IgD-negative memory B cell (primary cell): ENCODE data around the gene RERE. TPM values are rescaled to one million over a fixed set of nuclear protein-coding genes. Genes with fewer than 3 reads are reported as not detected.

Experiments used
- H3K27ac Mint-ChIP-seq, 3 donors: one replicate each; pipeline ENCODE4 v1.8.0; 2020 to 2022; ENCODE audit warnings: mild to moderate bottlenecking in 3 of 3, mixed read lengths in 3 of 3, moderate library complexity in 1 of 3
- H3K27me3 Mint-ChIP-seq: one replicate; pipeline ENCODE4 v1.8.0; 2021; ENCODE audit warnings: mixed read lengths
- H3K36me3 Mint-ChIP-seq: one replicate; pipeline ENCODE4 v1.8.0; 2020; ENCODE audit warnings: mild to moderate bottlenecking, mixed read lengths
- H3K4me1 Mint-ChIP-seq, 3 donors: one replicate each; pipeline ENCODE4 v1.8.0; 2020 to 2022; ENCODE audit warnings: mixed read lengths in 3 of 3, mild to moderate bottlenecking in 1 of 3
- H3K4me3 Mint-ChIP-seq, 4 donors: one replicate each; pipeline ENCODE4 v1.8.0; 2020 to 2022; ENCODE audit warnings: mild to moderate bottlenecking in 4 of 4, mixed read lengths in 4 of 4, moderate library complexity in 3 of 4
- H3K9me3 Mint-ChIP-seq, 3 donors: one replicate each; pipeline ENCODE4 v1.8.0; 2020 to 2021; ENCODE audit warnings: mixed read lengths in 3 of 3, mild to moderate bottlenecking in 1 of 3
- polyA plus RNA-seq: library from polyadenylated mRNA; unstranded; fragments of 300-500 nt; fragmentation: Illumina TruSeq; gene quantifications from one replicate; pipeline ENCODE4 v1.2.3, GENCODE V29; 2021

The RERE gene
- polyA plus RNA-seq, 1 donor from 2014 or later, result 24.9 TPM

- peaks cover 17% of the 10 kb centered on the region for H3K36me3 Mint-ChIP-seq
- no peaks in the 10 kb centered on the region for H3K27me3 Mint-ChIP-seq
- H3K27ac Mint-ChIP-seq, result peak overlapping the region; percentile 37 to 95 (median 74)
- H3K9me3 Mint-ChIP-seq, result no peaks in the 10 kb centered on the region
- H3K4me1 Mint-ChIP-seq, result peaks cover 36 to 48% (median 39%) of the 10 kb centered on the region in 3 donors
- peak overlapping the region; percentile 44 to 91 (median 74) for H3K4me3 Mint-ChIP-seq
These were observed 320.1 kb downstream of the RERE start for GRCh38 chr1:8497210-8497819.

GRCh38 chr1:8496473-8496872 lies 321.0 kb downstream of the RERE start:
- peak overlapping the region; percentile 44 to 91 (median 74) for H3K4me3 Mint-ChIP-seq
- H3K4me1 Mint-ChIP-seq, result peaks cover 42 to 53% (median 43%) of the 10 kb centered on the region in 3 donors

GRCh38 chr1:8495928-8496401 lies 321.5 kb downstream of the RERE start:
- Mint-ChIP-seq H3K4me1 (peaks cover 42 to 53% (median 43%) of the 10 kb centered on the region in 3 donors), H3K36me3 (peaks cover 17% of the 10 kb centered on the region), H3K27me3 (no peaks in the 10 kb centered on the region), H3K4me3 (peak overlapping the region in 3 of 4 donors; percentile 44 to 91 (median 87)), H3K27ac (peak overlapping the region; percentile 37 to 95 (median 74)), H3K9me3 (no peaks in the 10 kb centered on the region)

More at GRCh38 chr1:8496473-8496872, 321.0 kb downstream of the RERE start:
- Mint-ChIP-seq H3K9me3 (no peaks in the 10 kb centered on the region), H3K27me3 (no peaks in the 10 kb centered on the region), H3K36me3 (peaks cover 17% of the 10 kb centered on the region), H3K27ac (peak overlapping the region; percentile 37 to 95 (median 74))

GRCh38 chr1:8494681-8495080 lies 322.8 kb downstream of the RERE start:
- Mint-ChIP-seq H3K4me3 (peak overlapping the region in 3 of 4 donors; percentile 36 to 82 (median 81)), H3K4me1 (peaks cover 42 to 51% (median 43%) of the 10 kb centered on the region in 3 donors), H3K36me3 (peaks cover 14% of the 10 kb centered on the region)

GRCh38 chr1:8493916-8494540 lies 323.4 kb downstream of the RERE start:
- Mint-ChIP-seq H3K9me3 (no peaks in the 10 kb centered on the region), H3K36me3 (peaks cover 14% of the 10 kb centered on the region), H3K4me1 (peaks cover 42 to 48% (median 43%) of the 10 kb centered on the region in 3 donors), H3K4me3 (peak overlapping the region in 2 of 4 donors; percentile 69 to 81), H3K27ac (peak overlapping the region; percentile 74 to 86 (median 80)), H3K27me3 (no peaks in the 10 kb centered on the region)

More at GRCh38 chr1:8494681-8495080, 322.8 kb downstream of the RERE start:
- H3K27ac Mint-ChIP-seq, result peak overlapping the region; percentile 34 to 95 (median 74)
- H3K9me3 Mint-ChIP-seq, result no peaks in the 10 kb centered on the region
- no peaks in the 10 kb centered on the region for H3K27me3 Mint-ChIP-seq

GRCh38 chr1:8487249-8487648 lies 330.2 kb downstream of the RERE start:
- Mint-ChIP-seq H3K4me3 (no peak overlapping the region), H3K4me1 (peaks cover 8 to 23% (median 9%) of the 10 kb centered on the region in 3 donors), H3K36me3 (peaks cover 9% of the 10 kb centered on the region), H3K27me3 (no peaks in the 10 kb centered on the region), H3K27ac (peak overlapping the region in 1 of 3 donors; percentile 43), H3K9me3 (no peaks in the 10 kb centered on the region)

GRCh38 chr1:8486047-8486446 lies 331.4 kb downstream of the RERE start:
- no peaks in the 10 kb centered on the region for H3K27me3 Mint-ChIP-seq
- H3K36me3 Mint-ChIP-seq, result peaks cover 9% of the 10 kb centered on the region
- H3K4me3 Mint-ChIP-seq, result no peak overlapping the region
- no peaks in the 10 kb centered on the region for H3K9me3 Mint-ChIP-seq
- peaks cover 4 to 17% (median 6%) of the 10 kb centered on the region in 3 donors for H3K4me1 Mint-ChIP-seq
- no peak overlapping the region for H3K27ac Mint-ChIP-seq

GRCh38 chr1:8483586-8483985 lies 333.9 kb downstream of the RERE start:
- peaks cover 9% of the 10 kb centered on the region for H3K36me3 Mint-ChIP-seq
- H3K4me3 Mint-ChIP-seq, result no peak overlapping the region
- peaks cover 5 to 19% (median 6%) of the 10 kb centered on the region in 3 donors for H3K4me1 Mint-ChIP-seq
- H3K9me3 Mint-ChIP-seq, result no peaks in the 10 kb centered on the region
- H3K27ac Mint-ChIP-seq, result no peak overlapping the region
- no peaks in the 10 kb centered on the region for H3K27me3 Mint-ChIP-seq

GRCh38 chr1:8482979-8483381 lies 334.5 kb downstream of the RERE start:
- H3K27ac Mint-ChIP-seq, result no peak overlapping the region
- no peak overlapping the region for H3K4me3 Mint-ChIP-seq
- no peaks in the 10 kb centered on the region for H3K9me3 Mint-ChIP-seq

GRCh38 chr1:8481650-8482380 lies 335.6 kb downstream of the RERE start:
- Mint-ChIP-seq H3K27ac (peak overlapping the region in 1 of 3 donors; percentile 14), H3K36me3 (peaks cover 9% of the 10 kb centered on the region), H3K4me3 (no peak overlapping the region), H3K27me3 (no peaks in the 10 kb centered on the region), H3K9me3 (no peaks in the 10 kb centered on the region), H3K4me1 (peaks cover 13 to 23% (median 14%) of the 10 kb centered on the region in 3 donors)

More at GRCh38 chr1:8482979-8483381, 334.5 kb downstream of the RERE start:
- Mint-ChIP-seq H3K36me3 (peaks cover 9% of the 10 kb centered on the region), H3K4me1 (peaks cover 7 to 21% (median 7%) of the 10 kb centered on the region in 3 donors), H3K27me3 (no peaks in the 10 kb centered on the region)

- no peak overlapping the region for H3K27ac Mint-ChIP-seq
- H3K36me3 Mint-ChIP-seq, result peaks cover 2% of the 10 kb centered on the region
- H3K4me1 Mint-ChIP-seq, result peaks cover 25 to 36% (median 27%) of the 10 kb centered on the region in 3 donors
- no peak overlapping the region for H3K4me3 Mint-ChIP-seq
- no peaks in the 10 kb centered on the region for H3K27me3 Mint-ChIP-seq
- no peaks in the 10 kb centered on the region for H3K9me3 Mint-ChIP-seq
These were observed 338.9 kb downstream of the RERE start for GRCh38 chr1:8478566-8478965.

- Mint-ChIP-seq H3K36me3 (no peaks in the 10 kb centered on the region), H3K27ac (no peak overlapping the region), H3K9me3 (no peaks in the 10 kb centered on the region), H3K27me3 (no peaks in the 10 kb centered on the region), H3K4me3 (no peak overlapping the region), H3K4me1 (peaks cover 31 to 39% (median 32%) of the 10 kb centered on the region in 3 donors)
These were observed 339.5 kb downstream of the RERE start for GRCh38 chr1:8477983-8478362.

- Mint-ChIP-seq H3K4me1 (peaks cover 36 to 42% (median 38%) of the 10 kb centered on the region in 3 donors), H3K36me3 (no peaks in the 10 kb centered on the region), H3K27me3 (no peaks in the 10 kb centered on the region), H3K27ac (peak overlapping the region in 1 of 3 donors; percentile 20), H3K4me3 (no peak overlapping the region), H3K9me3 (no peaks in the 10 kb centered on the region)
These were observed 340.1 kb downstream of the RERE start for GRCh38 chr1:8477166-8477982.

GRCh38 chr1:8476006-8476405 lies 341.4 kb downstream of the RERE start:
- H3K27ac Mint-ChIP-seq, result no peak overlapping the region
- peaks cover 42 to 45% (median 44%) of the 10 kb centered on the region in 3 donors for H3K4me1 Mint-ChIP-seq
- no peak overlapping the region for H3K4me3 Mint-ChIP-seq
- H3K9me3 Mint-ChIP-seq, result no peaks in the 10 kb centered on the region
- no peaks in the 10 kb centered on the region for H3K27me3 Mint-ChIP-seq
- H3K36me3 Mint-ChIP-seq, result no peaks in the 10 kb centered on the region
